Peyer's patch (tissue), 4 donors: ENCODE results near the gene NPB. TPM values are rescaled to one million over a fixed set of nuclear protein-coding genes. Genes with fewer than 3 reads are reported as not detected.
"Not testable (repeated sequence)": the region's sequence is repeated elsewhere in the genome, so short reads cannot be mapped to it uniquely, and the experiment has no call there.

Source experiments
- DNase-seq, 3 donors: peaks; one replicate each; pipeline ENCODE4 v3.0.0-alpha.2; 2017 to 2019
- H3K27ac ChIP-seq, 4 donors: fragments of 200-600 bp; sonication (generic); one replicate each; pipeline ENCODE4 v1.5.1; 2016 to 2019
- H3K27me3 ChIP-seq, 2 donors: fragments of 200-600 bp; sonication (generic); one replicate each; pipeline ENCODE4 v1.5.1; 2019
- H3K36me3 ChIP-seq, 3 donors: fragments of 200-600 bp; sonication (generic); one replicate each; pipeline ENCODE4 v1.5.1; 2016 to 2019
- H3K4me1 ChIP-seq, 4 donors: fragments of 200-600 bp; sonication (generic); one replicate each; pipeline ENCODE4 v1.5.1; 2016 to 2019
- H3K4me3 ChIP-seq, 4 donors: fragments of 200-600 bp; sonication (generic); 1 replicate in 3 of 4; 2 replicates in 1 of 4; pipeline ENCODE4 v1.5.1; 2016 to 2019; ENCODE audit warnings: mild to moderate bottlenecking in 1 of 4
- H3K9me3 ChIP-seq, 4 donors: fragments of 200-600 bp; sonication (generic); one replicate each; pipeline ENCODE4 v1.5.1; 2016 to 2019; ENCODE audit warnings: mild to moderate bottlenecking in 1 of 4
- POLR2A ChIP-seq, 2 donors: fragments of 450-650 bp; IDR thresholded peaks; one replicate each; pipeline ENCODE4 v1.5.1; 2017; ENCODE audit warnings: antibody characterized with exemption in 2 of 2, mild to moderate bottlenecking in 2 of 2, moderate library complexity in 2 of 2
- total RNA-seq, 4 donors: library from RNA; depleted of rRNA; stranded (reverse); fragments of >200 nt; gene quantifications; one replicate each; pipeline ENCODE4 v1.1.0, GENCODE V29; 2016
- TF ChIP-seq, protein P1 (sequence below), 6 experiments: fragments of 450-650 bp in 4 of 6; fragments of 200-600 bp in 2 of 6; sonication (generic) in 1 of 6; IDR thresholded peaks; one replicate each; pipeline ENCODE4 v1.5.1; 2017 to 2019; ENCODE audit warnings: antibody characterized with exemption in 6 of 6, mild to moderate bottlenecking in 3 of 6, moderate library complexity in 1 of 6

NPB gene
- total RNA-seq, 4 donors from 2014 or later, result 0.76 to 1.6 TPM; not detected in 2

DNA sequence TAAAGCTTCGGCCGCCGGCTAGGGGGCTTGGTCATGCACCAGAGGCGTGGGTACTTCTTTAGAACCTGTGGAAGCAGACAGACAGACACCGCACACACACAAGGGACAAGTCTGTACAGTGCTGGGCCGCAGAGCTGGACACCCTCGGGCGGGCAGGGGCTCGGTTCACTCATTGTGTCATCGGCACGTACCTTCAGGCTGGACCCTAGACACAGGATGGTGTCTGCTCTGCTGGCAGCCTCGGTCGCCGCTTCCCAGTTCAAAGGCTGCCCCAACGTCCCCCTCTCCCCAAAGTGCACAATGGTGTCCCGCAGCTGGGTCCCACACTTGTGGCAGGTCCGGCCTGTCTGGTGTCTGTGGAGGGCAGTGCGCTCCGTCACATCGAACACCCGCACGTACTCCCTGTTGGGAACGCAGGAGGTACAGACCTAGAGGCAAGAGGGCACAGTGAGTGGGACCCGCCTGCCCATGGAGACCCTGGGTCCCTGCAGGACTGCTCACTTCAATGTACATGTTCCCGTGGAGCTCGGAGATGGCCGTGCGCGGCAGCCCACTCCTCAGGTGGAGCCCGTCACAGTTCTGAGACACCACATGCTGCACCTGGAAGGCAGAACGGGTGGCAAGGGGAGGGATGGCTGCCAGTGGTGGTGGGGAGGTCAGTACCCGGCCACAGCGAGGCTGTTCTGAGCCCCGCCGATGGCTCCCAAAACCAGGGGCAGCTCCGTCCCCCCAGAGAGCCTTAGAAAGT lies 12.2 kb downstream of the NPB start:
- Histone ChIP-seq H3K4me1 (peaks cover 11 to 32% (median 13%) of the 10 kb centered on the region in 4 donors), H3K4me3 (no peak overlapping the region), H3K27ac (no peak overlapping the region), H3K9me3 (no peaks in the 10 kb centered on the region), H3K27me3 (no peaks in the 10 kb centered on the region), H3K36me3 (peaks cover 0 to 44% (median 5%) of the 10 kb centered on the region in 3 donors)
- no peak for DNase-seq
- TF ChIP-seq POLR2A (IDR thresholded peaks at IDR 0.05), result no peak
- TF ChIP-seq, protein P1, sequence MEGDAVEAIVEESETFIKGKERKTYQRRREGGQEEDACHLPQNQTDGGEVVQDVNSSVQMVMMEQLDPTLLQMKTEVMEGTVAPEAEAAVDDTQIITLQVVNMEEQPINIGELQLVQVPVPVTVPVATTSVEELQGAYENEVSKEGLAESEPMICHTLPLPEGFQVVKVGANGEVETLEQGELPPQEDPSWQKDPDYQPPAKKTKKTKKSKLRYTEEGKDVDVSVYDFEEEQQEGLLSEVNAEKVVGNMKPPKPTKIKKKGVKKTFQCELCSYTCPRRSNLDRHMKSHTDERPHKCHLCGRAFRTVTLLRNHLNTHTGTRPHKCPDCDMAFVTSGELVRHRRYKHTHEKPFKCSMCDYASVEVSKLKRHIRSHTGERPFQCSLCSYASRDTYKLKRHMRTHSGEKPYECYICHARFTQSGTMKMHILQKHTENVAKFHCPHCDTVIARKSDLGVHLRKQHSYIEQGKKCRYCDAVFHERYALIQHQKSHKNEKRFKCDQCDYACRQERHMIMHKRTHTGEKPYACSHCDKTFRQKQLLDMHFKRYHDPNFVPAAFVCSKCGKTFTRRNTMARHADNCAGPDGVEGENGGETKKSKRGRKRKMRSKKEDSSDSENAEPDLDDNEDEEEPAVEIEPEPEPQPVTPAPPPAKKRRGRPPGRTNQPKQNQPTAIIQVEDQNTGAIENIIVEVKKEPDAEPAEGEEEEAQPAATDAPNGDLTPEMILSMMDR (IDR thresholded peaks at IDR 0.05), result no peak

DNA sequence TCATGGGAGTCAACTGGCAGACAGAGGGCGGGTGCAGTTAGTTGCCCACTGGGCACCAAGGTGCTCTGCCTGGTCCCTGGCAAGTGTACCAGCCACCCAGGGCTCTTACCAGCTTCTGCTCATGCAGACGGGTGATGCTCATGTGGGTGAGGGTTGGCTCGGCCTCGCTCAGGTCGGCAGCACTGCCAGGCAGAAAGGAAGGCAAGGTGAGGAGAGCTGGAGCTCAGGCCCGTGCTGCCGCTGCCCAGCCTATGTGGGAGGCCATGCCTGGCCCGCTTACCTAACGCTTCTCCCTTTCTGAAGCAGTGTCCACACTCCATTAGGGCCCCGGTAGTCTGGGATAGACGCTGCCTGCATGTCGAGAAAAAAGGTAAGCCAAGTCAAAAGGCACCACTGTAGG lies 13.3 kb downstream of the NPB start:
- H3K4me3 ChIP-seq, result no peak overlapping the region
- no peaks in the 10 kb centered on the region for H3K9me3 ChIP-seq
- H3K27me3 ChIP-seq, result no peaks in the 10 kb centered on the region
- peaks cover 0 to 53% (median 5%) of the 10 kb centered on the region in 3 donors for H3K36me3 ChIP-seq
- H3K27ac ChIP-seq, result no peak overlapping the region
- DNase-seq, result no peak
- H3K4me1 ChIP-seq, result peaks cover 6 to 34% (median 11%) of the 10 kb centered on the region in 4 donors
- no peak for TF ChIP-seq POLR2A (IDR thresholded peaks at IDR 0.05)
- TF ChIP-seq, protein P1 (IDR thresholded peaks at IDR 0.05), result no peak

DNA sequence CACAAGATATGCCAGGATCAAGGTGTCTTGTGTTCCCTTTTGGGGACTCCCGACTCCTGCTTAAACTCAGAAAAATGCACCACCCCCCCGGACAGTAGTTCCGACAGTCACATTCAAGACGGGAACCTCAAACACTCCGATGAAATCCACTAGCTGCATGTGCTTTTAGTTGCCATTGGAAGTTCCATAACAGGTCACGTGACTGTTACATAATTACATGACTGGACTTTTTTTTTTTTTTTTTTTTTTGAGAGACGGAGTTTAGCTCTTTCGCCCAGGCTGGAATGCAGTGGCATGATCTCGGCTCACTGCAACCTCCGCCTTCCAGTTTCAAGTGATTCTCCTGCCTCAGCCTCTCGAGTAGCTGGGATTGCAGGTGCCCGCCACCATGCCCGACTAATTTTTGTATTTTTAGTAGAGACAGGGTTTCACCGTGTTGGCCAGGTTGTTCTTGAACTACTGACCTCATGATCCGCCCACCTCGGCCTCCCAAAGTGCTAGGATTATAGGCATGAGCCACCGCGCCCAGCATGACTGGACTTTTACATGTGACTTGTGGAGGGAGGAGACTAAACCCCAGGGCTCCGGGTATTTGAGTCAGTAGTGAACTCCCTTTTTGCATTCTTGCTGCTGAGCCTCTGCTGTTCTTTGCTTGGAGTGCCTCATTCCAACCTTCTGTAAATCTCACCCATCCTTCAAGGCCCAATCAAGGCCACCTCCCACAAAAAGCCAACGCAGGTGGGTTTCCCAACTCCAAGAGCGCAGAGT lies 14.4 kb downstream of the NPB start:
- peaks cover 0 to 53% (median 5%) of the 10 kb centered on the region in 3 donors for H3K36me3 ChIP-seq
- H3K27ac ChIP-seq, result peak overlapping the region in 3 of 4 donors; percentile 42 to 97 (median 83)
- H3K4me1 ChIP-seq, result peaks cover 6 to 40% (median 8%) of the 10 kb centered on the region in 4 donors
- TF ChIP-seq, protein P1 (IDR thresholded peaks at IDR 0.05), result no peak
- TF ChIP-seq POLR2A (IDR thresholded peaks at IDR 0.05), result peak; percentile 80 to 85
- peak in 2 of 3 donors; percentile 71 to 81 for DNase-seq
- H3K4me3 ChIP-seq, result peak overlapping the region in 3 of 4 donors; percentile 81 to 99 (median 97)
- no peaks in the 10 kb centered on the region for H3K27me3 ChIP-seq
- H3K9me3 ChIP-seq, result no peaks in the 10 kb centered on the region

DNA sequence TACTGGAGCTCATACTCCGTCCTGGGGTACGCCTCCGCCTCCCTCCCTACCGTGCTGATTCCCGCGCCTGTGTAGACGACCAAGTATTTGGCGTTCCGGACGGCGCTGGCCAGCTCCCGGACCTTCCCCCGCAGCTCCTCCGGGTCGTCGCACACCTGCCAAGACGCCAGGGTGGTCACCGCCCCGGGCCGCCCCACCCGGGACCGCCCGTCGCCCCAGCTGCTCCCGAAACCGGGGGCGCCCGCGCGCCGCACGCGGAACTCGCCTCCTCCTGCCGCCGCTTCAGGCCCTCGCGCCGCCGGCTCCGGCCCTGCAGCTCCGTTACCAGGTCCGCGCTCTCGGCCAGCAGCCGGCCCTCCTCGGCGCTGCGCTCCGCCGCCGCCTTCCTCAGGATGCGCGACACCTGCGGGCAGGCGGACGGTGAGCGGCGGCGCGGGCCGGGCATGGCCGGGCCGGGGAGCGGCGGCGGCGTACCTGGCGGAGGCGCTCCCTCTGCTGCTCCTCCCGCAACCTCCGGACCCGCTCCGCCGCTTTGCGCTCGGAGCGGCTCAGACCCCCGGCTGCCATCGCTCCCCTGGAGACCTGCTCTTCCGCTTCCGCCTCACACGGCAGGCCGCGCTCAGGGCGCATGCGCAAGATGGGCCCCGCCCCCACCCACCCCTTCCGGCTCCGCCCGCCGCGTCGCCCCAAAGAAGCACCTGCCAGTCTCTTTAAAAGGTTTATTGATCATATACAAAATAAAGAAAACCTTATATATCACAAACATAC lies 15.7 kb downstream of the NPB start, which contains the start of gene SIRT7:
Gene SIRT7 (minus strand): TSS at position 612 of the 768 bp plus-strand sequence. CDS start 45 bp downstream, at position 567.
- peak within 1 kb of the TSS; percentile 81 to 99 (median 92) for H3K4me3 ChIP-seq
- H3K9me3 ChIP-seq, result no peaks in the 10 kb centered on the region
- TF ChIP-seq POLR2A (IDR thresholded peaks at IDR 0.05), result peak; percentile 83 to 84
- TF ChIP-seq, protein P1 (IDR thresholded peaks at IDR 0.05), result peak in 1 of 6 experiments; percentile 13
- H3K27me3 ChIP-seq, result no peaks in the 10 kb centered on the region
- peak within 1 kb of the TSS; percentile 83 to 97 (median 84) for H3K27ac ChIP-seq
- H3K36me3 ChIP-seq, result peaks cover 0 to 52% (median 5%) of the 10 kb centered on the region in 3 donors
- peak; percentile 69 to 94 (median 88) for DNase-seq
- H3K4me1 ChIP-seq, result peaks cover 3 to 50% (median 9%) of the 10 kb centered on the region in 4 donors

DNA sequence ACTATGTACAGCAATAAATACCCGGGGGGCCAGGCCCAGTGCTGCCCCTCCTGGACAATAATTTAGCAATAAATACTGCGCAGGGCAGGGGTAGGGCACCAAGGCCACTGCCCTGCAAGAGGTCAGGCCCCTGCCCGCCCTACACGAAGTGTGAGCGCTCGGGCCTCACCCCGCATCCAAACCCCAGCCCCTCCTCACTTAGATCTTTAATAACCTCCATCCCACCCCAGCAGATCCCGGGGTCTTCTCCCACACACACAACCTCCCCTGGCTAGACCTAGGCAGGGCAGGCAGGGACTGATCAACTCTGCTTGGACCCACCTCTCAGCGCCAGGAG lies 16.3 kb downstream of the NPB start:
- Histone ChIP-seq H3K4me1 (peaks cover 3 to 55% (median 10%) of the 10 kb centered on the region in 4 donors), H3K4me3 (peak overlapping the region; percentile 81 to 99 (median 92))
- not testable (repeated sequence) for DNase-seq

More for the DNA sequence above, 16.3 kb downstream of the NPB start:
- H3K27me3 ChIP-seq, H3K9me3 ChIP-seq: not testable (repeated sequence)
- peak overlapping the region; percentile 83 to 97 (median 84) for H3K27ac ChIP-seq
- H3K36me3 ChIP-seq, result peaks cover 0 to 49% (median 5%) of the 10 kb centered on the region in 3 donors
